ENCODE data around the gene CTNS.

- TF ChIP-seq POLR2A (IDR thresholded peaks at IDR 0.05), result no peak
- TF ChIP-seq CTCF (IDR thresholded peaks at IDR 0.05), result no peak
These were observed 45.8 kb upstream of the CTNS start for GRCh38 chr17:3590768-3591167.
